Mucosa of stomach (tissue), 1 donor: ENCODE results near the gene GALNS.

Experiments used
- H3K27me3 ChIP-seq: one replicate; pipeline ENCODE4 v1.7.0; 2013; ENCODE audit warnings: mild to moderate bottlenecking, low read length; ENCODE audit not compliant: control insufficient read depth, insufficient read depth
- H3K36me3 ChIP-seq: one replicate; pipeline ENCODE4 v1.7.0; 2013; ENCODE audit warnings: low read length; ENCODE audit not compliant: control insufficient read depth, insufficient read depth
- H3K4me1 ChIP-seq: one replicate; pipeline ENCODE4 v1.7.0; 2013; ENCODE audit warnings: mild to moderate bottlenecking, low read length; ENCODE audit not compliant: control insufficient read depth, insufficient read depth
- H3K4me3 ChIP-seq: one replicate; pipeline ENCODE4 v1.7.0; 2013; ENCODE audit warnings: low read length
- H3K9ac ChIP-seq: one replicate; pipeline ENCODE4 v1.7.0; 2013; ENCODE audit warnings: mild to moderate bottlenecking, low read length, moderate library complexity
- H3K9me3 ChIP-seq: one replicate; pipeline ENCODE4 v1.7.0; 2013; ENCODE audit warnings: mild to moderate bottlenecking, low read length, moderate library complexity; ENCODE audit not compliant: control insufficient read depth
- donor health status: Pancreatic carcinoma.

The GALNS gene

GRCh38 chr16:88844419-88845036, 12.2 kb downstream of the GALNS start:
- H3K4me3 ChIP-seq = no peak overlapping the region
- H3K36me3 ChIP-seq = no peaks in the 10 kb centered on the region
- H3K27me3 ChIP-seq = no peaks in the 10 kb centered on the region
- no peak overlapping the region for H3K9ac ChIP-seq
- H3K4me1 ChIP-seq = no peaks in the 10 kb centered on the region
- H3K9me3 ChIP-seq = no peaks in the 10 kb centered on the region

- no peak overlapping the region for H3K4me3 ChIP-seq
Observed at GRCh38 chr16:88843256-88843655, 13.5 kb downstream of the GALNS start.

GRCh38 chr16:88842806-88843205, 13.9 kb downstream of the GALNS start:
- Histone ChIP-seq H3K27me3 (no peaks in the 10 kb centered on the region), H3K4me1 (no peaks in the 10 kb centered on the region), H3K9me3 (no peaks in the 10 kb centered on the region), H3K4me3 (no peak overlapping the region), H3K36me3 (no peaks in the 10 kb centered on the region), H3K9ac (no peak overlapping the region)

More at GRCh38 chr16:88843256-88843655, 13.5 kb downstream of the GALNS start:
- no peaks in the 10 kb centered on the region for H3K36me3 ChIP-seq
- H3K4me1 ChIP-seq = no peaks in the 10 kb centered on the region
- H3K9me3 ChIP-seq = no peaks in the 10 kb centered on the region
- H3K27me3 ChIP-seq = no peaks in the 10 kb centered on the region
- no peak overlapping the region for H3K9ac ChIP-seq

GRCh38 chr16:88842308-88842756, 14.4 kb downstream of the GALNS start:
- Histone ChIP-seq H3K9me3 (no peaks in the 10 kb centered on the region), H3K36me3 (no peaks in the 10 kb centered on the region), H3K27me3 (no peaks in the 10 kb centered on the region), H3K9ac (no peak overlapping the region), H3K4me1 (no peaks in the 10 kb centered on the region), H3K4me3 (no peak overlapping the region)

GRCh38 chr16:88841521-88842307, 15.0 kb downstream of the GALNS start:
- H3K9ac ChIP-seq = no peak overlapping the region
- no peaks in the 10 kb centered on the region for H3K27me3 ChIP-seq
- no peaks in the 10 kb centered on the region for H3K4me1 ChIP-seq
- no peaks in the 10 kb centered on the region for H3K9me3 ChIP-seq
- no peak overlapping the region for H3K4me3 ChIP-seq
- no peaks in the 10 kb centered on the region for H3K36me3 ChIP-seq

- Histone ChIP-seq H3K27me3 (no peaks in the 10 kb centered on the region), H3K4me1 (no peaks in the 10 kb centered on the region), H3K9me3 (no peaks in the 10 kb centered on the region), H3K4me3 (no peak overlapping the region), H3K9ac (no peak overlapping the region), H3K36me3 (no peaks in the 10 kb centered on the region)
Observed at GRCh38 chr16:88840600-88841215, 16.0 kb downstream of the GALNS start.

GRCh38 chr16:88839745-88840599, 16.8 kb downstream of the GALNS start:
- no peak overlapping the region for H3K9ac ChIP-seq
- H3K9me3 ChIP-seq = no peaks in the 10 kb centered on the region
- no peaks in the 10 kb centered on the region for H3K27me3 ChIP-seq
- H3K4me1 ChIP-seq = no peaks in the 10 kb centered on the region
- H3K36me3 ChIP-seq = no peaks in the 10 kb centered on the region
- no peak overlapping the region for H3K4me3 ChIP-seq

GRCh38 chr16:88839026-88839529, 17.7 kb downstream of the GALNS start:
- H3K9me3 ChIP-seq = no peaks in the 10 kb centered on the region
- no peaks in the 10 kb centered on the region for H3K4me1 ChIP-seq
- no peaks in the 10 kb centered on the region for H3K36me3 ChIP-seq
- H3K4me3 ChIP-seq = no peak overlapping the region
- H3K27me3 ChIP-seq = no peaks in the 10 kb centered on the region
- no peak overlapping the region for H3K9ac ChIP-seq

- Histone ChIP-seq H3K36me3 (no peaks in the 10 kb centered on the region), H3K27me3 (no peaks in the 10 kb centered on the region), H3K9me3 (no peaks in the 10 kb centered on the region), H3K9ac (no peak overlapping the region), H3K4me3 (no peak overlapping the region), H3K4me1 (no peaks in the 10 kb centered on the region)
Observed at GRCh38 chr16:88838566-88838965, 18.2 kb downstream of the GALNS start.

GRCh38 chr16:88837806-88838205, 18.9 kb downstream of the GALNS start:
- Histone ChIP-seq H3K4me3 (no peak overlapping the region), H3K9me3 (no peaks in the 10 kb centered on the region), H3K36me3 (no peaks in the 10 kb centered on the region), H3K4me1 (no peaks in the 10 kb centered on the region), H3K27me3 (no peaks in the 10 kb centered on the region), H3K9ac (no peak overlapping the region)

- Histone ChIP-seq H3K36me3 (no peaks in the 10 kb centered on the region), H3K4me1 (no peaks in the 10 kb centered on the region), H3K9ac (no peak overlapping the region), H3K27me3 (no peaks in the 10 kb centered on the region), H3K4me3 (no peak overlapping the region), H3K9me3 (no peaks in the 10 kb centered on the region)
Observed at GRCh38 chr16:88836791-88837190, 20.0 kb downstream of the GALNS start.
